HepG2 (cell line): ENCODE measurements around the gene FKBP1B. TPM values are rescaled to one million over a fixed set of nuclear protein-coding genes. Genes with fewer than 3 reads are reported as not detected.
A peak's percentile ranks its signal among the peaks of the same experiment; 100 is the strongest.

Experiments
- FOXP1 ChIP-seq, 2 experiments: fragments of 450-650 bp in 1 of 2; IDR thresholded peaks; 2 replicates each; pipeline ENCODE4 v1.6.1; 2017 to 2018; ENCODE audit warnings: antibody characterized with exemption in 1 of 2
- FUBP1 ChIP-seq: sonication (generic); formaldehyde crosslinking; IDR thresholded peaks from 2 replicates; pipeline ENCODE4 v1.5.1; 2020; ENCODE audit warnings: missing genetic modification reagents, mild to moderate bottlenecking, borderline replicate concordance
- GMEB2 ChIP-seq: IDR thresholded peaks from 2 replicates; pipeline ENCODE4 v1.6.1; 2016; ENCODE audit warnings: missing biosample characterization, missing genetic modification reagents, low read depth
- MED8 ChIP-seq: sonication (generic); formaldehyde crosslinking; IDR thresholded peaks from 2 replicates; pipeline ENCODE4 v1.8.1; 2023; ENCODE audit warnings: mild to moderate bottlenecking, missing genetic modification reagents; ENCODE audit not compliant: insufficient replicate concordance
- ONECUT2 ChIP-seq: sonication (generic); formaldehyde crosslinking; IDR thresholded peaks from 2 replicates; pipeline ENCODE4 v1.4.0; 2020; ENCODE audit warnings: missing genetic modification reagents
- TAF1 ChIP-seq: sonication (generic); formaldehyde crosslinking; IDR thresholded peaks from 2 replicates; pipeline ENCODE4 v1.4.0; 2020; ENCODE audit warnings: missing genetic modification reagents
- ZBTB4 ChIP-seq: sonication (generic); formaldehyde crosslinking; IDR thresholded peaks from 2 replicates; pipeline ENCODE4 v1.4.0; 2020; ENCODE audit warnings: missing genetic modification reagents, mild to moderate bottlenecking, borderline replicate concordance
- ZC3H13 ChIP-seq: sonication (generic); formaldehyde crosslinking; IDR thresholded peaks from 2 replicates; pipeline ENCODE4 v1.8.1; 2023; ENCODE audit warnings: mild to moderate bottlenecking, missing genetic modification reagents, moderate library complexity
- ZFP1 ChIP-seq: IDR thresholded peaks from 2 replicates; pipeline ENCODE4 v1.6.1; 2016
- ZNF235 ChIP-seq: sonication (generic); formaldehyde crosslinking; IDR thresholded peaks from 2 replicates; pipeline ENCODE4 v1.8.1; 2023; ENCODE audit warnings: mild to moderate bottlenecking, missing genetic modification reagents, borderline replicate concordance
- ZNF646 ChIP-seq: sonication (generic); formaldehyde crosslinking; IDR thresholded peaks from 2 replicates; pipeline ENCODE4 v1.9.0; 2021; ENCODE audit warnings: mild to moderate bottlenecking, missing genetic modification reagents
- ZNF720 ChIP-seq: sonication (generic); formaldehyde crosslinking; IDR thresholded peaks from 2 replicates; pipeline ENCODE4 v1.4.0; 2020; ENCODE audit warnings: missing genetic modification reagents
- ZNF792 ChIP-seq: IDR thresholded peaks from 2 replicates; pipeline ENCODE4 v1.6.1; 2016
- polyA plus RNA-seq, 8 experiments: library from polyadenylated mRNA; depleted of rRNA in 3 of 8; stranded (reverse) in 7 of 8; unstranded in 1 of 8; fragments of >200 nt; fragmentation: Illumina TruSeq in 4 of 8; extraction: Trizol in 4 of 8; gene quantifications; 2 replicates each; pipeline versions ENCODE4 v1.2.1 to v1.2.3, GENCODE V29; 2011 to 2016; ENCODE audit warnings: low read depth in 4 of 8, missing spikeins in 1 of 8, mixed read lengths in 1 of 8; ENCODE audit not compliant: insufficient read depth in 1 of 8
- total RNA-seq, 5 experiments: library from RNA; depleted of rRNA; stranded (reverse); fragments of >200 nt; fragmentation: Illumina TruSeq; extraction: Trizol; gene quantifications; 2 replicates each; pipeline ENCODE4 v1.2.3, GENCODE V29; 2016; ENCODE audit warnings: low read depth in 1 of 5

Gene FKBP1B
- total and polyA plus RNA-seq, 2 of the 13 experiments (the other 11 are each of a cell fraction or from before 2014, with no cell fraction given) = 35.2 to 96.3 TPM

GRCh38 chr2:24075915-24076848, 26.6 kb downstream of the FKBP1B start, which contains the start of gene SF3B6 (continued):
- TF ChIP-seq FUBP1 (no peak; the same call in 1 of the 2 replicates), ZNF720 (CRISPR knock-in tag) (peak; percentile 97; the same call in 1 of the 2 replicates), ZFP1 (CRISPR knock-in tag) (peak; percentile 92; the same call in 1 of the 2 replicates), ZC3H13 (peak; percentile 86), ZNF235 (CRISPR knock-in tag) (peak; percentile 69; the same call in 1 of the 2 replicates), TAF1 (CRISPR knock-in tag) (peak; percentile 87), FOXP1 (IDR thresholded peaks at IDR 0.05) (no peak), FOXP1 (CRISPR knock-in tag; IDR thresholded peaks at IDR 0.05) (peak; percentile 73), ZNF792 (peak; percentile 96), MED8 (CRISPR knock-in tag) (peak; percentile 88), ONECUT2 (CRISPR knock-in tag) (no peak; the same call in 1 of the 2 replicates), ZBTB4 (peak; percentile 88; the same call in 1 of the 2 replicates), ZNF646 (CRISPR knock-in tag) (no peak), GMEB2 (peak; percentile 100)
